B cell (primary cell): ENCODE measurements around the gene PEAK1. TPM values are rescaled to one million over a fixed set of nuclear protein-coding genes. Genes with fewer than 3 reads are reported as not detected.
A peak's percentile ranks its signal among the peaks of the same experiment; 100 is the strongest.

Experiments
- ATAC-seq: fragments of 200-7000 bp; cut with Tn5 transposase; one replicate; pipeline ENCODE4 v1.10.0; 2021; ENCODE audit warnings: low read depth, mild to moderate bottlenecking, moderate number of reproducible peaks, moderate library complexity
- CTCF ChIA-PET: fragments of 350-600 bp; sonication (Branson Sonifier 250); formaldehyde crosslinking; loops from one replicate; lab custom pipeline; 2021; ENCODE audit warnings: antibody characterized with exemption, inconsistent platforms; lab: Charles Lee
- POLR2A ChIA-PET: fragments of 350-600 bp; sonication (Branson Sonifier 250); formaldehyde crosslinking; loops from one replicate; lab custom pipeline; 2021; ENCODE audit warnings: antibody characterized with exemption; lab: Charles Lee
- DNase-seq: peaks from one replicate; pipeline ENCODE4 v3.0.0; 2013
- H2AFZ ChIP-seq: 2 replicates; pipeline ENCODE4 v1.6.1; 2012; ENCODE audit warnings: mild to moderate bottlenecking, low read depth, low read length; ENCODE audit not compliant: insufficient read depth, poor library complexity, severe bottlenecking
- H3K27ac ChIP-seq, 2 donors: 1 replicate in 1 of 2; 2 replicates in 1 of 2; pipeline ENCODE4 v1.5.1; 2012 to 2013; ENCODE audit warnings: low read length in 2 of 2, mild to moderate bottlenecking in 2 of 2, moderate library complexity in 1 of 2
- H3K27me3 ChIP-seq, 4 experiments: fragments of 200-600 bp in 1 of 4; sonication (generic) in 1 of 4; replicated peaks in 1 of 4; 1 replicate in 2 of 4; 2 replicates in 2 of 4; pipeline versions ENCODE4 v1.6.1 to v1.7.0; 2013 to 2016; ENCODE audit warnings: low read length in 3 of 4, mild to moderate bottlenecking in 2 of 4, mixed read lengths in 1 of 4, moderate library complexity in 1 of 4; ENCODE audit not compliant: insufficient read depth in 4 of 4, control insufficient read depth in 3 of 4; ENCODE audit errors: control extremely low read depth in 1 of 4
- H3K36me3 ChIP-seq, 2 experiments: replicated peaks in 1 of 2; 1 replicate in 1 of 2; 2 replicates in 1 of 2; pipeline versions ENCODE4 v1.6.1 to v1.7.1; 2013; ENCODE audit warnings: low read length in 1 of 2; ENCODE audit not compliant: insufficient read depth in 2 of 2, control insufficient read depth in 1 of 2; ENCODE audit errors: control extremely low read depth in 1 of 2, extremely low read depth in 1 of 2
- H3K4me1 ChIP-seq, 2 donors: fragments of 200-600 bp in 1 of 2; sonication (generic) in 1 of 2; 1 replicate in 1 of 2; 2 replicates in 1 of 2; pipeline versions ENCODE4 v1.5.1 to v1.6.1; 2013 to 2017; ENCODE audit warnings: low read length in 2 of 2; ENCODE audit not compliant: control insufficient read depth in 2 of 2, insufficient read depth in 2 of 2
- H3K4me2 ChIP-seq: replicated peaks from 2 replicates; pipeline ENCODE3; 2012; ENCODE audit warnings: mild to moderate bottlenecking, low read depth, low read length; ENCODE audit not compliant: poor library complexity, severe bottlenecking
- H3K4me3 ChIP-seq, 5 experiments: fragments of 200-600 bp in 1 of 5; sonication (generic) in 1 of 5; 1 replicate in 3 of 5; 2 replicates in 2 of 5; pipeline versions ENCODE4 v1.5.1 to v1.7.0; 2011 to 2016; ENCODE audit warnings: low read length in 4 of 5, mild to moderate bottlenecking in 4 of 5, low read depth in 2 of 5, control low read depth in 1 of 5, moderate library complexity in 1 of 5; ENCODE audit not compliant: insufficient read depth in 1 of 5; ENCODE audit errors: control extremely low read depth in 1 of 5, extremely low read depth in 1 of 5
- H3K79me2 ChIP-seq: fragments of 200-600 bp; sonication (generic); one replicate; pipeline ENCODE4 v1.6.0; 2016; ENCODE audit warnings: low read length; ENCODE audit not compliant: control insufficient read depth, insufficient read depth
- H3K9ac ChIP-seq: fragments of 200-600 bp; sonication (generic); 2 replicates; pipeline ENCODE4 v1.6.1; 2017; ENCODE audit warnings: mild to moderate bottlenecking, low read length, moderate library complexity
- H3K9me3 ChIP-seq, 3 donors: one replicate each; pipeline versions ENCODE4 v1.6.1 to v1.7.1; 2013; ENCODE audit warnings: low read length in 2 of 3; ENCODE audit not compliant: control insufficient read depth in 2 of 3, insufficient read depth in 1 of 3; ENCODE audit errors: control extremely low read depth in 1 of 3
- H4K20me1 ChIP-seq: 2 replicates; pipeline ENCODE4 v1.6.0; 2012; ENCODE audit warnings: mild to moderate bottlenecking, low read length; ENCODE audit not compliant: insufficient read depth, control insufficient read depth, poor library complexity, severe bottlenecking
- H3K27ac Mint-ChIP-seq: one replicate; pipeline ENCODE4 v1.8.0; 2021; ENCODE audit warnings: mixed read lengths
- H3K27me3 Mint-ChIP-seq: one replicate; pipeline ENCODE4 v1.8.0; 2021; ENCODE audit warnings: mixed read lengths
- H3K4me1 Mint-ChIP-seq: one replicate; pipeline ENCODE4 v1.8.0; 2021; ENCODE audit warnings: mixed read lengths
- H3K4me3 Mint-ChIP-seq: one replicate; pipeline ENCODE4 v1.8.0; 2021; ENCODE audit warnings: mixed read lengths
- H3K9me3 Mint-ChIP-seq: one replicate; pipeline ENCODE4 v1.8.0; 2022; ENCODE audit warnings: mixed read lengths; ENCODE audit not compliant: insufficient read depth
- EZH2 ChIP-seq: IDR thresholded peaks from 2 replicates; pipeline ENCODE4 v1.6.1; 2012; ENCODE audit warnings: borderline replicate concordance, low read depth, mild to moderate bottlenecking, moderate library complexity, low read length; ENCODE audit not compliant: insufficient read depth, poor library complexity, severe bottlenecking
- whole genome bisulfite sequencing: methylation state at CpG from one replicate; pipeline ENCODE4 v1.1.5; 2013; ENCODE audit warnings: missing lambda C conversion rate; ENCODE audit not compliant: insufficient coverage; 5-methylcytosine and 5-hydroxymethylcytosine counted together
- intact Hi-C: fragments of 100-400 bp; cut with micrococcal nuclease; formaldehyde crosslinking; loops from one replicate; pipeline ENCODE4 v1.10.0; 2022
- polyA plus RNA-seq: library from polyadenylated mRNA; depleted of rRNA; stranded (reverse); fragments of >200 nt; gene quantifications from 2 replicates; pipeline ENCODE4 v1.2.3, GENCODE V29; 2012
- total RNA-seq, 2 donors: library from RNA; stranded (reverse); fragments of 120-200 nt in 1 of 2; gene quantifications; 1 replicate in 1 of 2; 2 replicates in 1 of 2; pipeline versions ENCODE4 v1.2.3 to v1.2.4, GENCODE V29; 2013 to 2022
- TF ChIP-seq, protein P1 (sequence below): fragments of 200-600 bp; IDR thresholded peaks from one replicate; pipeline ENCODE4 v1.8.0; 2022; ENCODE audit warnings: antibody characterized with exemption, mild to moderate bottlenecking

Gene PEAK1
- total and polyA plus RNA-seq, 2 donors (not counting 1 experiment from before 2014, with no cell fraction given) = 13.4 to 38.0 TPM

- Mint-ChIP-seq H3K27me3 (no peaks in the 10 kb centered on the region), H3K4me3 (no peak overlapping the region), H3K4me1 (peaks cover 14% of the 10 kb centered on the region), H3K27ac (no peak overlapping the region), H3K9me3 (no peaks in the 10 kb centered on the region)
- Histone ChIP-seq H3K4me1 (peaks cover 12 to 35% of the 10 kb centered on the region in 2 donors), H3K4me3 (no peak overlapping the region), H3K9ac (no peak overlapping the region), H3K79me2 (no peaks in the 10 kb centered on the region), H3K27me3 (no peaks in the 10 kb centered on the region), H4K20me1 (no peaks in the 10 kb centered on the region), H3K9me3 (no peaks in the 10 kb centered on the region), H3K36me3 (no peaks in the 10 kb centered on the region), H3K27ac (no peak overlapping the region), H3K4me2 (peak overlapping the region; percentile 41), H2AFZ (no peak overlapping the region)
- DNase-seq = peak; percentile 35
- peak; percentile 31 for ATAC-seq
- ChIA-PET CTCF (interaction anchor here (4.5 kb wide), 1 partner anchor 444 kb away, joined by 26 read pairs; no protein-coding TSS in a partner anchor), POLR2A (no interaction called here)
- TF ChIP-seq, protein P1, sequence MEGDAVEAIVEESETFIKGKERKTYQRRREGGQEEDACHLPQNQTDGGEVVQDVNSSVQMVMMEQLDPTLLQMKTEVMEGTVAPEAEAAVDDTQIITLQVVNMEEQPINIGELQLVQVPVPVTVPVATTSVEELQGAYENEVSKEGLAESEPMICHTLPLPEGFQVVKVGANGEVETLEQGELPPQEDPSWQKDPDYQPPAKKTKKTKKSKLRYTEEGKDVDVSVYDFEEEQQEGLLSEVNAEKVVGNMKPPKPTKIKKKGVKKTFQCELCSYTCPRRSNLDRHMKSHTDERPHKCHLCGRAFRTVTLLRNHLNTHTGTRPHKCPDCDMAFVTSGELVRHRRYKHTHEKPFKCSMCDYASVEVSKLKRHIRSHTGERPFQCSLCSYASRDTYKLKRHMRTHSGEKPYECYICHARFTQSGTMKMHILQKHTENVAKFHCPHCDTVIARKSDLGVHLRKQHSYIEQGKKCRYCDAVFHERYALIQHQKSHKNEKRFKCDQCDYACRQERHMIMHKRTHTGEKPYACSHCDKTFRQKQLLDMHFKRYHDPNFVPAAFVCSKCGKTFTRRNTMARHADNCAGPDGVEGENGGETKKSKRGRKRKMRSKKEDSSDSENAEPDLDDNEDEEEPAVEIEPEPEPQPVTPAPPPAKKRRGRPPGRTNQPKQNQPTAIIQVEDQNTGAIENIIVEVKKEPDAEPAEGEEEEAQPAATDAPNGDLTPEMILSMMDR = no peak
- TF ChIP-seq EZH2 = no peak
- 58% methylated on average over 2 of the region's 4 CpGs for WGBS
- intact Hi-C loops = no loop called here
These were observed 320.0 kb downstream of the PEAK1 start for GRCh38 chr15:77099741-77100463.

GRCh38 chr15:77098572-77098971 lies 321.3 kb downstream of the PEAK1 start:
- intact Hi-C loops = no loop called here
- H3K9me3 Mint-ChIP-seq = no peaks in the 10 kb centered on the region
- H3K79me2 ChIP-seq = no peaks in the 10 kb centered on the region
- H3K4me3 ChIP-seq = no peak overlapping the region
- no peak overlapping the region for H3K27ac Mint-ChIP-seq
- ATAC-seq (no peak), DNase-seq (no peak)
- H3K9me3 ChIP-seq = no peaks in the 10 kb centered on the region
- ChIA-PET CTCF (interaction anchor here (4.0 kb wide), 1 partner anchor 8 kb away, joined by 11 read pairs; no protein-coding TSS in a partner anchor), POLR2A (no interaction called here)
- no peaks in the 10 kb centered on the region for H3K27me3 ChIP-seq
- H3K27me3 Mint-ChIP-seq = no peaks in the 10 kb centered on the region
- 96% methylated on average over 4 of the region's 4 CpGs for WGBS
- no peak for TF ChIP-seq EZH2
- TF ChIP-seq, protein P1 = no peak
- no peak overlapping the region for H3K9ac ChIP-seq
- no peak overlapping the region for H3K27ac ChIP-seq
- H3K36me3 ChIP-seq = no peaks in the 10 kb centered on the region
- no peak overlapping the region for H2AFZ ChIP-seq
- H3K4me1 ChIP-seq = peaks cover 12 to 35% of the 10 kb centered on the region in 2 donors
- no peak overlapping the region for H3K4me3 Mint-ChIP-seq
- H4K20me1 ChIP-seq = no peaks in the 10 kb centered on the region
- H3K4me2 ChIP-seq = no peak overlapping the region
- H3K4me1 Mint-ChIP-seq = peaks cover 14% of the 10 kb centered on the region
